Hematopoietic multipotent progenitor cell treated with erythropoietin and hydrocortisone succinate and interleukin-3 and kit ligand, for 17 days (in vitro differentiated cells): ENCODE measurements around the gene PRKCZ.
A peak's percentile ranks its signal among the peaks of the same experiment; 100 is the strongest.
"Not testable (repeated sequence)": the region's sequence is repeated elsewhere in the genome, so short reads cannot be mapped to it uniquely, and the experiment has no call there.

ENCODE experiments used
- DNase-seq: peaks from one replicate; pipeline ENCODE4 v3.0.0-alpha.2; 2015; ENCODE audit warnings: low spot score

The PRKCZ gene

DNA sequence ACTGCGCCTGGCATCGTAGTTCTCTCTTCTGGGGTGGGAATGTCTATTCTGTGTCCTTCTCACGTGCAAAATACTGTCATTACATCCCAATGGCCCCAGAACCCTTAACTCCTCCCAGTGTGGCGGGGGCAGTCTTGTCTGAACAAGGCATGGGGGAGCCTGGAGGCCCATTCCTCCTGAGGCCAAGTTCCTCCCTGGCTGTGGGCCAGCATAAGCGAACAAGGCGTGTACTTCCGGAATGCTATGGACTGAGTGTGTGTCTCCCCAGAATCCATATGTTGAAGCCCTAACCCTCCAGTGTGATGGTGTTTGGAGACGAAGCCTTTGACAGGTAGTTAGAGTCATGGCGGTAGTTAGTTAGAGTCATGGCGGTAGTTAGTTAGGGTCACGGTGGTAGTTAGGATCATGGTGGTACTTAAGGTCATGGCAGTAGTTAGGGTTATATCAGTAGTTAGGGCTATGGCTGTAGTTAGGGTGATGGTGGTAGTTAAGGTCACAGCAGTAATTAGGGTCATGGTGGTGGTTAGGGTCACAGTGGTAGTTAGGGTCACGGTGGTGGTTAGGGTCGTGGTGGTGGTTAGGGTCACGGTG is 71.0 kb downstream of the PRKCZ start:
- no peak for DNase-seq

DNA sequence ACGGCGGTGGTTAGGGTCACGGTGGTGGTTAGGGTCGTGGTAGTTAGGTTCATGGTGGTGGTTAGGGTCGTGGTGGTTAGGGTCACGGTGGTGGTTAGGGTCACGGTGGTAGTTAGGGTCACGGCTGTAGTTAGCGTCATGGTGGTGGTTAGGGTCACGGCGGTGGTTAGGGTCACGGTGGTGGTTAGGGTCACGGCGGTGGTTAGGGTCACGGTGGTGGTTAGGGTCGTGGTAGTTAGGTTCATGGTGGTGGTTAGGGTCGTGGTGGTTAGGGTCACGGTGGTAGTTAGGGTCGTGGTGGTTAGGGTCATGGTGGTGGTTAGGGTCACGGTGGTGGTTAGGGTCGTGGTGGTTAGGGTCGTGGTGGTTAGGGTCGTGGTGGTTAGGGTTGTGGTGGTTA is 71.6 kb downstream of the PRKCZ start:
- DNase-seq: not testable (repeated sequence)

DNA sequence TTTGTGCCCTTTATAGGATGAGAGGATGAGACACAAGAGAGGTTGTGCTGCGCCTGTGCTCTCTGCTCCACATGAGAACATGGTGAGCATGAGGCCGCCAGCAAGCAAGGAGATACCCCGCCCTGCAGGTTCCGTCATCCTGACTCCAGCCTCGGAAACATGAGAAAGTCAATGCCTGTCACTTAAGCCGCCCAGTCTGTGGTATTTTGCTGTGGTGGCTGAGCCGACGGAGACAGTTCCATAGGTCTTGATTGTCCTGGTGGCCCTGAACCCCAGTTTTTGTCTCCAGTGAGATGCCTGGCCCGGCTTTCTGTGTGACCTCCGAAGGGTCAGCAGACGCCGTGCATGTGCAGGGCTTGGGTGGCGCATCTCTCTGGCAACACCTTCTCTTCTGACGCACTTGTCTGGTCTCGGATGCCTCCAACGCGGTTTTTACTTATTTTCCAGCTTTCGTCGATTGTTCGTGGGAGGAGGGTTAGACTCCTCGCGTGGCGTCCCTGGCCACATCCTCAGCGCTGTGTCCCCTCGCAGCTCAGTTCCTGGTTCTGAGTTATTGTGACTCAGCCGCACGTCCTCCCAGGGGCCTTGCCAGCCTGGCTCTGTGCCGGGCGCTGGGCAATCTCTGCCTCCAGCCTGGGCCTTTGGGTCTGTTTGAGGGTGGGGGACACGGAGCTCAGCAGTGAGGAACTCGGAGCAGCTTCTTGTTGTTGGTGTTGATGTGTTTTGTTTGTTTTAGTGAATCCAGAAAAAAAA is 74.4 kb downstream of the PRKCZ start:
- no peak for DNase-seq

DNA sequence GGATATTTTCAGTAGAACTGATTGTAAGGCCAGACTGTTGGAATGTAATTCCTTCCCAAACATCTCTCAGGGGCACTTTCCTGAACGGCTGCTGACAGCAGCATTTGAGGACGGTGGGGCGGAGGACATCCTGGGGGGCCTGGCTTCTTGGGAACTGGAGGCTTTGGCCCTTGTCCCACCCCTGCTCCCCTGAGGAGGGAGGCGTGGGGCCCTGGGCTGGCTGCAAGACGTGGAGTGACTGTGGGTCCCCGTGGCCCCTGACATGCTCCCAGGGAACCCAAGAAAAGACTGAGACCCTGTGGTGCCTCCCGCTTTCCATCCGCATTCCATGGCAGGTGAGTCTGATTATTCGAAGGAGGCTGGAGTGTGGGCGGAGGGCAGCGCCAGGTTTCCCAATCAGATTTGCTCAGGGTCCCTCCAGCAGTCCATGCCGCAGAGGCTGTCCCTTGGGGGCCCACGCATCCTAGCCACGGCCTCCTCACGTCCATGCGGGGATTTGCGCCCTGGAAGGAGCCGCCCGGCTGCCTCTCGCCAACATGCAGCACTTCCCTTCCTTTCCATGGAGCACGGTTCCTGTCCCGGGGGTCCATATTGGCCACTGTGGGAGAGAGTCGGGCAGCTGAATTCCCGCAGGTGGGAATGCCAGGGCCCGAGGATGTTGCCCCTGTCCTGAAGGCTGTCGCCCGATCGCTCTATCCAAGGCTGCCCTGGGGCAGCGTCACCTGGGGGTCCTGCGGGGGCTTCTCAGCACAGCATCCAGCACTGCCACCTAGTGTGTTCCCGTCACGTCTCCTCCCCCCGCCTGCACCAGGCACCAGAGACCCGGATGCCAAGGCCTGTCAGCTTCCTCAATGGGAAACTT is 75.4 kb downstream of the PRKCZ start:
- no peak for DNase-seq

DNA sequence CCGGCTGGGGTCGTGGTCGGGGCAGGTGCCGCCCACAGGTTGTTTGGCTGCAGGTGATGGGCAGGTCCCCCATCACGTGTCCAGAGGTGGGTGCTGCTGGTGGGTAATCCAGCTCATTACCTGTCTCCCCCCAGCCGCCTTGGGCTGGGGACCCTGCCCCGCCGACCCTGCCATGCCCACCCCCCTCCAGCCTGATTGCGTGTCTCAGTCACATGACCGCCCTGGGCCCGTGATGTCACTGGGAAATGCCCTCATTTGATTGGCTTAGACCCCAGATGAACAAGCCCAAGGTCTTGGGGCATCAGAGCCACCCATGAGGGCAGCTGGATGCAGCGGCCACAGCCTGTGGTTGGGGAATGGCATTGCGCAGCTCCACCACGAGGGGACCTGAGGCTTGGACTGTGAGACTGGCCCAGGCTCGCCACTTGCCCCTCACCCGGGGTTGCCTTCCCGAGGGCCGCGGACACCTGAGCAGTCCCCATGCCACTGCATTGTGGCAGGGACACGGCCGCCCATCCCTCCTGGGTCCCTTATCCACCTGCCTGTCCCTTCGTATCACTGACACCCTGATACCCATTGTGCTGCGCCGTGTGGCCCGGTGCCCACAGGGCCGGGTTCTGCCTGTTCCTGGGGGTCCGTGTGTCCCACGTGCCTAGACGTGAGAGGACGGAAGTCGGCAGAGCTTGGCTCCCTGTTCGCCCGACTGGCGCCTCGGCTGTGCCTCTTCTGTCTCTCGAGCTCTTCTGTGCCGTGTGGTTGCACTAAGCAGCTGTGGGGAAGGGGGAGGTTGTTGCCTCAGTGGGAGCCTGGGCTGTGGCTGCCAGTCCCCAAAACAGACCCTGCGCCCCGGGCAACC is 76.3 kb downstream of the PRKCZ start:
- DNase-seq: no peak

DNA sequence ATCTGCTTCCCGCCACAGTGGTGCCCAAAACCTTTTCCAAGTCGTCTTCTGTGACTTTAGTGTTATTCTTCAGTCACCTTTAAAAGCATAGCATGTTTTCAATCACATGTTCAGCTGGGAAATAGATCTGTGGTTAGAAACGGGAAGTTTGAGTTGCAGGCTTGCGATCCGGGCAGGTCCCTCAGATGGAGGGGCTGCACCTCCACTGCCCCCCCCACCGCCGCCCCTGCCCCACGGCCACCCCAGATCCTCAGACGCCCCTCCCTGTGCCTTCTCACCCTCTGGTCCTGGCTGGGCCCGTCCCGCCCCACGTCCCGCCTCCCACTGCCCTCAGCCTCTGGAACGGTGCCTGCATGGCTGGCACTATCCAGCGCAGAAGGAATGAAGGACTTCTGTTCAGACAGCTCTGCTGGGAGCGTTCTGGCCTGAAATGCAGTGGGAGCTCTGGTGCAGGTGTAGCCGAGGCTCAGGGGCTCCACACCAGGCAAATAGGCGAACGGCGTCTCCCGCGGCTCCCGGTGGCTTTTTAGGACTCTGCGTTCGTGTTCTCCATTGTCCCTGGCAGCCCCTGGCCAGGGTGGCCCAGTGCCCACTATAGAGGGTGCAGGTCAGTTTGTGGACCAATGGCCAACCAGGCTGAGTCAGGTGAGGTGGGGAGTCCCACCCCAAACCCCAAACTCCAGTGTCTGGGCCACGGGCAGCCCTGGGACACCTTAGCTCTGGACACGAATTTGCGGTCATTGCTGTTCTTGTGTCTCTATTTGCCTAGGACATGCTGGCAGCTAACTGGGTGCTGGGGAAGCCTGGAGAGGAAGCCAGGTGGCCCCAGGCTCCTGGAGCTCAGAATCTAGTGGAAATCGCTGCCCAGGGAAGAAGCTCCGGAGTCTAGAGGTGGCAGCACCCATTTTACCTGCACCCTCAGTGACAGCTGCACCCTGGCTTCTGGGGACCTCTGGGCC is 77.3 kb downstream of the PRKCZ start:
- no peak for DNase-seq

DNA sequence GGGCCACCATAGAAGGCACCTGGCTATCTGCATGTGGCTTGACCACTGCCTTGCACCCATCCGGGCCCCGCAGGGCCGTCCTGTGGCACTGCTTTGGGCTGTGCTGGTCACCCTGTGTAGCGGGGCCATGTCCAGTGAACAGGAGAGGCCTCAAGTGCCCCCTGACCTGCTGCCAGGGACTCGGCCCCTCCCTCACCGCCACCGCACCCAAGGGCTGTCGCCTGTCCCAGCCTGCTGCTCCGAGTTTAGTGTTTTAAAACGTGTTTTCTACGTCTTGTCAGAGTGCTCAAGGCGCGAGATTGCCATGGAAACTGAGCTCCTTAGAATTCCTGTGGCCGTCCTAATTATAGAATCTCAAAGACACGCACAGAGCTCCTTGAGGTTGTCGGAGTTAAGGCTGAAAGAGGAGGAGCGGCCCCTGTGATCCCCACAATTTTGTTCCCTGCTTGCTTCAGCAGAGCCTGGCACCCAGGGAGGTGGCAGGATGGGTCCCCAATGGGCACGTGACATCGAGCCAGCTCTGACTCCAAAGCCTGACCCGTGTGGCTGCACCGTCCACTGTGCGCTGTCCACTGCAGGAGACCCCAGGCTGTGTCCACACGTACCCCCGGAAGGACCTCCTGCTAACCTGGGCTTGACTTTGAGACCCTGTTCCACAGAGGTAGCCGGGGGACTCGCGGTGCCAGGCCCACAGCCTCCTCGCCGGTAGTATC is 78.1 kb downstream of the PRKCZ start:
- DNase-seq: no peak

DNA sequence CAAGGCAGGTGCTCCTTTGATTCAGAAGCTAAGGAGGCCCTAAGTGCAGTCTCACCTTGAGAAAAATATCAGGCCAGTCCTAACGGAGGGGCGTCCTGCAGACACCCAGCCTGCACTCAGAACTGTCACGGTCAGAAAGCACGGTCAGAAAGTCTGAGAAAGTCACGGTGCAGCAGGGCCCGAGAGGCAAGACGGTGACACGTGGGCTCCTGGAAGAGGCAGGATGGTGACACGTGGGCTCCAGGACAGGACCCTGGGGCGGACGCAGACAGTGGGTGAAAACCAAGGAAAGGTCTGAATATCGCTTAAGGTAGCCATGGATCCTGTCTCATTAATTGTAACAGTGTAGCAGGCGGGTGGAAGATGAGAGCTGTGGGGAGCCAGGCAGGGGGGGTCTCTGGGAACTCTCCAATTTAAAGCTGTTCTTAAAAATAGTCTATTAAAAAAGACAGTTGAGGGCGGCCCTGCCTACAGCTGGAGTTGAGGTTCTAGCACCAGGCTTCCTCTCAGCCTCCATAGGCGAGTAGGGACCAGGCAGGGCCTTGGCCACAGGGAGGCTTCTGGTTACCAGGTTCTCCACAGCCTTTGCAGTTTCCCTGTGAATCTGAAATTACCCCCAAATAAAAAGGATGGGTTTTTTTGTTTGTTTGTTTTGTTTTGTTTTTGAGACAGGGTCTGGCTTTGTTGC is 79.2 kb downstream of the PRKCZ start:
- no peak for DNase-seq

DNA sequence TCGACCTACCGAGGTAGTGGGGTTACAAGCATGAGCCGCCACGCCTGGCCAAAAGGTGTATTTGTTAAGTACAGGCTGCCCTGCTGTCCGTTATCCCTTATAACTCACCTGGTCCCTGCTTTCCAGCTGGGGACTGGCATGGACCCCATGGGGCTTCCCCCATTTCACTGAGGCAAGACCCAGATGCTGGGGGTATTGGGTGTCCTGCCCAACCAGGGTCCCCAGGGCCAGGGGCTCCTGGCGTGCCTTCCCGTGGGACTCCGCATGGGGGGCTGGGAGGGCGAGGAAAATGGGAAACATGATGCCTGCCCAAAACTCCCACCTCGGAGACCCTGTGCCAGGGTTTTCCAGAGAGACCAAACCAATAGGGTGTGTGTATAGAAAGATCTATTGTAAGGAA is 79.9 kb downstream of the PRKCZ start:
- no peak for DNase-seq

DNA sequence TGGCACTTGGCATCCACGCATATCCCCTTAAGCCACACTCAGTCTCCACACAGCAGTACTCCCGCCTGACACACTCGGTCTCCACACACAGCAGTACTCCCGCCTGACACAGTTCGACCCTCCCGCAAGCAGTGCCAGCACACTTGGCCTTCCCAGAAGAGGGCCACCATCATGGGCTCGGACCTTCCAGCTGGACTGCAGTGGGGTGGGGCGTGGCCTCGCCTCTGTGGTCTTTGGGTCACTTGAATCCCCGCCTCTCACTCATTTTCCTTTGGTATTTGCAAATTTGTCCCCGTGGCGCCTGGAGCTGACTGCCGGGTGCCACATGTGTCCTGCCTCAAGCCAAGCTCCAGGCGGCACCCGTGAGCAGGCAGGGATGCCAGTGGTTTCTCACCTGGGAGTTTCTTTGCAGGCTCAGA is 80.7 kb downstream of the PRKCZ start:
- DNase-seq: no peak

DNA sequence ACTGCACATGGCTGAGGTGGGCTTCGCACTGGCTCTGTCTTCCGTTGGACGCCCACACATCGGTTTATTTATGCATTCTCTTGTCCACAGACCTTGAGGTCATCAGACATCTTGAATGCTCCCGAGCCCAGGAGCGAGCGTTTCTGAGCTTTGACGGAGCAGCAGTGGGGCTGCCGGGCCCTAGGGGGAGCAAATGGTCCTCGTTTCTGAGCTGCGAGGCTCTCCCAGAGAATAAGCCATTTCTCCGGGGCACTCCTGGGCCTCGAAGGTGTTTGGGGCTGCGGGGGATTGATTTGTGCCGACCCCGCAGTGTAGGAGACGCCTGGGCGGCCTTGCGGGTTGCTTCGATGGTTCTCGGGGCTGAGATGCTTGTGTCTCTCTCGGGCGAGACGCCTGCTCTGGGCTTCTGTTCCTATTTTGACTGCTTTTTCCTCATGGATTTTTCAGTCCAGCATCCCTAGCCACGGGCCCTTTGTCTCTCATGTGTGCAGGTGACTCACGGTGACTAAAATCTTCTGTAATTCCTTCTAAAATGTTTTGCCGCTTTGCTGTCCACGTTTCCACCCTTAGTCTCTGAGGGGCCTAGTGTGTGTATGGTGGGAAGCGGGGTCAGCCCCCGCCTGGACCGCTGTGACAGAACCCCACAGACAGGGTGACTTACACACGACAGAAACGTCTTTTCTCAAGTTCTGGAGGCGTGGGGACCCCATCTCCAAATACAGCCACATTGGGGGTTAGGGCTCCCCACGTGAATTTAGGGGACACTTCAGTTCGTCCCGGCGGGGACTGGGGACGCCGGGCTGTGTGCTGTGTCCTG is 82.2 kb downstream of the PRKCZ start:
- DNase-seq: no peak

DNA sequence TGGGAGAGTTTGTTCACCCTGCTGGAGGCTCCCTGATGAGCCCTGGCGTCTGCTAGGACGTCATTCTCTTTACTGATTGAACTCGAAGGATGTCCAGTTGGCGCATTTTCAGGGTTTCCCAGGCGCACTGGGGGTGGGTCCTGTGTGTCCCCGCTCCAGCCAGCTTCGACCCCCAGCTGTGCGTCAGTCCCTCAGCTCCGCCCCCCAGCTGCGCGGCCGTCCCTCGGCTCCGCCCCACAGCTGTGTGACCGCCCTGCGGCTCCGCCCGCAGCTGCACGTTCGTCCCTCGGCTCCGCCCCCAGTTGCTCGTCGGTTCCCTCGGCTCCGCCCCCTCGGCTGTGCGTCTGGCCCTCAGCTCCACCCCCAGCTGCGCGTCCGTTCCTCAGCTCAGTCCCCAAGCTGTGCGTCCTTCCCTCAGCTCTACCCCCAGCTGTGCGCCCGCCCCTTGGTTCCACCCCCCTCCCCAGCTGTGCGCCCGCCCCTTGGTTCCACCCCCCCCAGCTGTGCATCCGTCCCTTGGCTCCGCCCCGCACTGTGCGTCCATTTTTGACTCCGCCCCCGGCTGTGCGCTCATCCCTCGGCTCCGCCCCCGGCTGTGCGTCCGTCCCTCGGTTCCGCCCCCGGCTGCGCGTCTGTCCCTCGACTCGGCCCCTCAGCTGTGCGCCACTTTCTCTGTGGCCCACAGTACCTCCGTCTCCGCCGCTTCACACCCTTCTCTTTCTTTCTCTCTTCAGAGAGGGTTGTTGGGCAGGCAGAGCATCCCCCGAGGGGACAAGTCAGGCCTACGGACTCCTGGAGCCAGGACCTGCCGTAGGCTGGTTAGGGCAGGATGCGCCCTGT is 83.0 kb downstream of the PRKCZ start:
- DNase-seq: peak; percentile 87

DNA sequence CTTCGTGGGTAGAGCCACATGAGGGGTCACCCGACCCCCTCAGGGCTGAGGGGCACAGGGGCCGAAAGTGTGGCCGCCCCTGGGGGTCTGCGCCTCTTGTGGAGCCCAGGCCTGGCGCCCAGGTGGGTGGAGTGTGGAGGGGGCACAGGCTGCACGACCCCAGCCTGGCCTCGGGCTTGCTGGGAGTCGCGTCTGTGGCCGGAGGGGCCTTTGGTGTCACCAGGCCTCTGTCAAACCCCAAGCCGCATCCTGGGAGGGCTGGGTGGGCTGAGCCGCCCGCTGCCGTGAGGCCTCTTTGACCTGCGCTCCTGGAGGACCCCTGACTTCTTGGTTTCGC is 83.6 kb downstream of the PRKCZ start:
- no peak for DNase-seq

DNA sequence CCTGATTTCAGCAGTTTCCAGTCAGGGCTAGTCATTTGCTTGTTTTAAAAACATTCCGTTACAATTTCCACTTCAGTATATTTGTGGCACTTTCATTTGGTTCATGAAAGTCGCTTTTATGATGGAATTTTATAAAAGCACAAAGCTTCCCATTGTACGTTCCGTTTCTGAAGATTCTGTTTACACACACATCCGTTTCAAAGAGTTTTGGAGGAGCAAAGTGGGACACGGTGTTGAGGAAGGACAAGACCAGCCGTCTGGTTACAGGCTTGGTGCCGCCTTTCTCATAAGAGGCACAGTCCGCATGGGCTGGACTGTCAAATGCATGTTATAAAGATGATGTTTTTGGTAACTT is 84.0 kb downstream of the PRKCZ start:
- no peak for DNase-seq

DNA sequence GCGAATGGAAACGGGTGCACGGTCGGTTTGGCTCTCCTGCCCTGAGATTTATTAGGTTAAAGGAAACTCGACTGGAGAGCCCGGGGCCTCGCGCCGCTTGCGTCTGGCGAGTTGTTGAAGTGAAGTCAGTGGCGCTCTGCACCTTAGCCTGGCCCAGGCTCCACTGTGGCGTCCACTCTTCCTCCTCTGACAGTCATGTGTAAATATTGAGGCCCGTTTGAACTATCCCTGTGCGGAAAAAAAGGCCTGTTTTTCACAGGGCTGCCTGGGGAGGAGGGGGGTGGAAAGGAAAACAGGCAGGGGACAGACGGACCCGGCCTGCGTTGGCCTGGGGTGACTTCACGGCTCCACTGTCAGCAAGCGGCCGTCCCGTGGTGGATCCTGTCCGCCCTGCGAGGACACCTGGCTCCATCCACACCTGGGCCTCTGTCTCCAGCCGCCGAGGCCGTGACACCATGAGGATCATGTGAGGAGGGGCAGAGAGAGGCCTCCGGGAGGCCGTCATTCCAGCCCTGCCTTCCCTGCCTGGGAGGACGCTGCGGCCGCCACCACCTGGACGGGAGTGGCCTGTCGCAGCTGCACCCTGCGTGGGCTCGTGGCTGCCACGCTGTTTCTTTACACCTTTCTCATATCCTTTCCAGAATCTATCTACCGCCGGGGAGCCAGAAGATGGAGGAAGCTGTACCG is 84.6 kb downstream of the PRKCZ start:
- no peak for DNase-seq

DNA sequence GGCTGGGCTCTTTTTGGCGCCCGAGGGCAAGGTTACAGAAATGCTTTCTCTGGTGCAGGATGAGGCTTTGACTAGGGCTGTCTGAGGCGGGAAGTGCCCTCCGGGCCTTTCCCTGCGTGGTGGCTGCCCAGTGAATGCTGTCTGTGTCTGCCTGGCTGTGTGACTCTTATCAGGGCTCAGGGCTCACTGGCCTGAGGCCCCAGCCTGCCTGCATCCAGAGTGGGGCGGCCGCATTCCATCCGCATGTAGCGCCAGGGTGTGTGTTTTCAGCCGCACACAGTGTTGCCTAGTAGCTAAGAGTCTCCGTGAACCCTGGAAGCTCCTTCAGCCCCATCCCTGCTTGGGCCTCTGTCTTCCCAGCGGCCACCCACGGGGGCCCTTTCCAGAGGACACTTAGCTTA is 85.2 kb downstream of the PRKCZ start:
- DNase-seq: no peak

DNA sequence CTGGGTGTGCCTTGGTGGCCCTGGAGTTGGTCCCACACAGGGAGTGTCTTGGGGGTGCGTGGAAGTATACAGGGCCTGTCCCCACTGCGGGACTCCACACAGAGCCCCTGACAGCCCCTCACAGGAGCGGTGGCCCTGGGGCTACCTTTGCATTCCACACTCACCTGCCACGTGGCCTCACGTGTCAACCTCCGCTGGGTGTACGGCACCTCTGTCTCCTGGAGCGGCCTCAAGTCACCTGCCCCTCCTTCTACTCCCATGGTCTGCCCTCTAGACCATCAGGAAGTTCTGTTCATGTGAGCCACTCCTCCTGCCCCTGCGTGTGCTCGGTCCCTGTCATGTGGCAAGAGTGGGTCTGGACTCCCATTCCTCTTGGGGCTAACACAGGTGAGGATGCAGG is 85.7 kb downstream of the PRKCZ start:
- no peak for DNase-seq
